ENCODE data around the gene WDR7. TPM values are rescaled to one million over a fixed set of nuclear protein-coding genes. Genes with fewer than 3 reads are reported as not detected.

WDR7 gene
- total and polyA plus RNA-seq, 4 donors: 3.7 to 42.7 (median 19.0) TPM

- Histone ChIP-seq H3K27me3 (ENCODE audit: control insufficient read depth in 3 of 3, insufficient read depth in 3 of 3, low read length in 2 of 3) (no peaks in the 10 kb centered on the region), H3K27ac (ENCODE audit: low read depth in 1 of 2, low read length in 1 of 2) (no peak overlapping the region), H3K4me3 (no peak overlapping the region), H3K9ac (ENCODE audit: insufficient read depth in 1 of 2, low read length in 2 of 2) (no peak overlapping the region), H3K36me3 (ENCODE audit: control insufficient read depth in 4 of 4, insufficient read depth in 4 of 4, low read length in 4 of 4) (no peaks in the 10 kb centered on the region), H3K4me1 (ENCODE audit: control insufficient read depth in 5 of 5, insufficient read depth in 5 of 5, low read length in 5 of 5) (peaks cover 0 to 18% (median 6%) of the 10 kb centered on the region in 5 donors), H3K9me3 (ENCODE audit: control insufficient read depth in 4 of 4, insufficient read depth in 3 of 4, low read length in 3 of 4) (no peaks in the 10 kb centered on the region)
- no peak for ATAC-seq (ENCODE audit: insufficient read depth, low FRiP score)
- WGBS, 2 donors: 36 to 63% methylated on average over 2 of the region's 2 CpGs
- no peak for DNase-seq
- TF ChIP-seq CTCF (IDR thresholded peaks at IDR 0.05; ENCODE audit: control extremely low read depth, extremely low read depth): no peak
These were observed 352.2 kb downstream of the WDR7 start for GRCh38 chr18:57003342-57003741.

- H3K27ac ChIP-seq (ENCODE audit: low read depth in 1 of 2, low read length in 1 of 2): peak overlapping the region in 1 of 2 donors; percentile 74
- DNase-seq: peak in 1 of 3 donors; percentile 25
- H3K27me3 ChIP-seq (ENCODE audit: control insufficient read depth in 3 of 3, insufficient read depth in 3 of 3, low read length in 2 of 3): no peaks in the 10 kb centered on the region
- H3K9me3 ChIP-seq (ENCODE audit: control insufficient read depth in 4 of 4, insufficient read depth in 3 of 4, low read length in 3 of 4): no peaks in the 10 kb centered on the region
- peaks cover 0 to 18% (median 6%) of the 10 kb centered on the region in 5 donors for H3K4me1 ChIP-seq (ENCODE audit: control insufficient read depth in 5 of 5, insufficient read depth in 5 of 5, low read length in 5 of 5)
- ATAC-seq (ENCODE audit: insufficient read depth, low FRiP score): peak; percentile 65
- TF ChIP-seq CTCF (IDR thresholded peaks at IDR 0.05; ENCODE audit: control extremely low read depth, extremely low read depth): no peak
- 46 to 49% methylated on average over 5 of the region's 5 CpGs for WGBS, 2 donors
- H3K4me3 ChIP-seq: no peak overlapping the region
- H3K36me3 ChIP-seq (ENCODE audit: control insufficient read depth in 4 of 4, insufficient read depth in 4 of 4, low read length in 4 of 4): no peaks in the 10 kb centered on the region
- H3K9ac ChIP-seq (ENCODE audit: insufficient read depth in 1 of 2, low read length in 2 of 2): no peak overlapping the region
These were observed 353.4 kb downstream of the WDR7 start for GRCh38 chr18:57004366-57005121.

- Histone ChIP-seq H3K4me1 (ENCODE audit: control insufficient read depth in 5 of 5, insufficient read depth in 5 of 5, low read length in 5 of 5) (peaks cover 0 to 10% (median 3%) of the 10 kb centered on the region in 5 donors), H3K27ac (ENCODE audit: low read depth in 1 of 2, low read length in 1 of 2) (no peak overlapping the region), H3K27me3 (ENCODE audit: control insufficient read depth in 3 of 3, insufficient read depth in 3 of 3, low read length in 2 of 3) (no peaks in the 10 kb centered on the region), H3K4me3 (no peak overlapping the region), H3K9ac (ENCODE audit: insufficient read depth in 1 of 2, low read length in 2 of 2) (no peak overlapping the region), H3K36me3 (ENCODE audit: control insufficient read depth in 4 of 4, insufficient read depth in 4 of 4, low read length in 4 of 4) (no peaks in the 10 kb centered on the region), H3K9me3 (ENCODE audit: control insufficient read depth in 4 of 4, insufficient read depth in 3 of 4, low read length in 3 of 4) (no peaks in the 10 kb centered on the region)
- ATAC-seq (ENCODE audit: insufficient read depth, low FRiP score) (no peak), DNase-seq (no peak)
- TF ChIP-seq CTCF (IDR thresholded peaks at IDR 0.05; ENCODE audit: control extremely low read depth, extremely low read depth): no peak
- WGBS, 2 donors: 69 to 78% methylated on average over 11 of the region's 11 CpGs
These were observed 357.0 kb downstream of the WDR7 start for GRCh38 chr18:57008001-57008686.

Measured in lung (tissue), 12 donors.